NCI-H510A treated with DMSO at 0.1 percent for 48 hours (cell line): ENCODE data around the gene IER3.
"Not testable (repeated sequence)": the region's sequence is repeated elsewhere in the genome, so short reads cannot be mapped to it uniquely, and the experiment has no call there.

ENCODE experiments used
- DNase-seq: peaks from one replicate; lab custom pipeline; 2025; lab: John Stamatoyannopoulos, UW

IER3 gene

DNA sequence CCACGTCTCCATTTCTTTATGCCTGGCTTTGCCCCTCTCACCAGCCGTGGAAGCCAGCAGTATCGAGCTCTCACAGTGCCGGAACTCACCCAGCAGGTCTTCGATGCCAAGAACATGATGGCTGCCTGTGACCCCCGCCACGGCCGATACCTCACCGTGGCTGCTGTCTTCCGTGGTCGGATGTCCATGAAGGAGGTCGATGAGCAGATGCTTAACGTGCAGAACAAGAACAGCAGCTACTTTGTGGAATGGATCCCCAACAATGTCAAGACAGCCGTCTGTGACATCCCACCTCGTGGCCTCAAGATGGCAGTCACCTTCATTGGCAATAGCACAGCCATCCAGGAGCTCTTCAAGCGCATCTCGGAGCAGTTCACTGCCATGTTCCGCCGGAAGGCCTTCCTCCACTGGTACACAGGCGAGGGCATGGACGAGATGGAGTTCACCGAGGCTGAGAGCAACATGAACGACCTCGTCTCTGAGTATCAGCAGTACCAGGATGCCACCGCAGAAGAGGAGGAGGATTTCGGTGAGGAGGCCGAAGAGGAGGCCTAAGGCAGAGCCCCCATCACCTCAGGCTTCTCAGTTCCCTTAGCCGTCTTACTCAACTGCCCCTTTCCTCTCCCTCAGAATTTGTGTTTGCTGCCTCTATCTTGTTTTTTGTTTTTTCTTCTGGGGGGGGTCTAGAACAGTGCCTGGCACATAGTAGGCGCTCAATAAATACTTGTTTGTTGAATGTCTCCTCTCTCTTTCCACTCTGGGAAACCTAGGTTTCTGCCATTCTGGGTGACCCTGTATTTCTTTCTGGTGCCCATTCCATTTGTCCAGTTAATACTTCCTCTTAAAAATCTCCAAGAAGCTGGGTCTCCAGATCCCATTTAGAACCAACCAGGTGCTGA lies 20.3 kb downstream of the IER3 start:
- not testable (repeated sequence) for DNase-seq

GRCh38 chr6:30723159-30723842 lies 21.0 kb downstream of the IER3 start:
- not testable (repeated sequence) for DNase-seq

DNA sequence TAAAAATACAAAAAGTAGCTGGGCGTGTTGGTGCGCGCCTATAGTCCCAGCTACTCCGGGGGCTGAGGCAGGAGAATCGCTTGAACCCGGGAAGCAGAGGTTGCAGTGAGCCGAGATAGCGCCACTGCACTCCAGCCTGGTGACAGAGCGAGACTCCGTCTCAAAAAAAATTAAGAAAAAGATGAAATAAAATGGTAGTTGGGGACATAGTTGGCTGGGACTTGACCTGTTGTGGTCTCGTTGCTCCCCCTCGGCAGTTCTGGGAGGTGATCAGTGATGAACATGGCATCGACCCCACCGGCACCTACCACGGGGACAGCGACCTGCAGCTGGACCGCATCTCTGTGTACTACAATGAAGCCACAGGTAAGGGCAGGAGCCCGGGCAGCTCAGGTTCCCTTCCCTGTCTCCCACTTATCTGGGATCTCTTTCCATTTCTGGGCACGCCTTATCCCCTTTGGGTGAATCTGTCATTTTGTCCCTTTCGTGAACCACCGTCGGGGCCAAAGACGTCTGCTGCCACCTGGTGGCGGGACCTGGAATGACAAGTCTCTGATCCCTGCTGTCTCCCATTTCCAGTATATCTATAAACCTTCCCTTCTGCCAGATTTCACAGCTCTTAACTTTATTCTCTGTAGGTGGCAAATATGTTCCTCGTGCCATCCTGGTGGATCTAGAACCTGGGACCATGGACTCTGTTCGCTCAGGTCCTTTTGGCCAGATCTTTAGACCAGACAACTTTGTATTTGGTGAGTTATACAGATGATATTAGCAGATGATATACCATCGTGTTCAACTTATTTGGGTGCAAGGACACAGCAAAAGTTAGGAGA lies 21.9 kb downstream of the IER3 start:
- DNase-seq: peak; percentile 68

DNA sequence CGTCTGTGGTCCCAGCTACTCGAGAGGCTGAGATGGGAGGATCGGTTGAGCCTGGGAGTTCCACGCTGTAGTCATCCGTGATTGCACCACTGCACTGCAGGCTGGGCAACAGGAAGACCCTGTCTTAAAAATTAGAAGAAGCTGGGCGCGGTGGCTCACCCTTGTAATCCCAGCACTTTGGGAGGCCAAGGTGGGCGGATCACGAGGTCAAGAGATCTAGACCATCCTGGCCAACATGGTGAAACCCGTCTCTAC lies 22.4 kb downstream of the IER3 start:
- DNase-seq: not testable (repeated sequence)

GRCh38 chr6:30721198-30722024 lies 22.9 kb downstream of the IER3 start:
- peak; percentile 90 for DNase-seq

DNA sequence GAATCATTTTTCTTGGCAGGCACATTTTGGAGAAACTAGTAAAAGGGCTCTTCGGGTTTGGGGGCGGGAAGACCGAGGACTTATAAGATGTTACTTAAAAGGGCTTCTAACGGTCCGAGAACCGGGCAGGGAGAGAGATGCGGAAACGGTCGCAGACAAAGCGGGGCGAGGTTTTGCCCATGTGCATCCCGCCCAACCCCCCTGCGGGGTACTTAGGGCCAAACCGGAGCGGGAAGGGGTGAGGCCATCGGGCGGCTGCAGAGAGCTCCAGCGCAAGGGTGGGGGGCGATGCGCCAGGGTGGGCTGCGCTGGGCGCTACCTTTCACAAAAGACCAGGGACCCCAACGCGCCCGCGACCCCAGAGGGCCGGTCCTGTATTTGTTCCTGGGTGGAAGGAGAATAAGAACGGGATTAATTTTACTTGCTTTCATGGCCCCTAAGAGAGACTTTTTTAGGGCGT lies 23.6 kb downstream of the IER3 start:
- peak; percentile 49 for DNase-seq

- peak; percentile 94 for DNase-seq
Observed at GRCh38 chr6:30719791-30720737, 24.3 kb downstream of the IER3 start, which contains the start of gene TUBB. Gene TUBB (plus strand): TSS chr6:30720352. CDS start chr6:30720507, 155 bp downstream.

DNA sequence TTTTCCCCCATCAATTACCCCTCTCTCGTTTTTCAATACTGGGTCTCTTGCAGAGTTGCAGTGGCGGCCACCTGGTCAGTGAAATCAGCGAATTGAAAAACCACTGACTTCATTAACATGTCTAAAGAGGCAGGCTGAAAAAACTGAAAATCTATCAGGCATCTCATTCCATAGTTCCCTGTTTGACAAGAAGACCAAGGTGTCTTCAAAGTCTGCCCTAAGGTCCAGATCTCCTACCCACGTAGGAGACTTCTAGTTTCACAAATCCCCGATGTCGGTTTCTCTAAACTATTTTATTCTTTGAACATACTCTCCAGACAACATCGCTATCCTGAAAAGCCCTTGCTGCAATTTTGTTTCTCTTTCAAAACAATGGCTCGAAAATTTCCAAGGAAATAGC lies 25.0 kb downstream of the IER3 start:
- peak; percentile 69 for DNase-seq

- DNase-seq: not testable (repeated sequence)
Observed at GRCh38 chr6:30717845-30718720, 26.3 kb downstream of the IER3 start.

DNA sequence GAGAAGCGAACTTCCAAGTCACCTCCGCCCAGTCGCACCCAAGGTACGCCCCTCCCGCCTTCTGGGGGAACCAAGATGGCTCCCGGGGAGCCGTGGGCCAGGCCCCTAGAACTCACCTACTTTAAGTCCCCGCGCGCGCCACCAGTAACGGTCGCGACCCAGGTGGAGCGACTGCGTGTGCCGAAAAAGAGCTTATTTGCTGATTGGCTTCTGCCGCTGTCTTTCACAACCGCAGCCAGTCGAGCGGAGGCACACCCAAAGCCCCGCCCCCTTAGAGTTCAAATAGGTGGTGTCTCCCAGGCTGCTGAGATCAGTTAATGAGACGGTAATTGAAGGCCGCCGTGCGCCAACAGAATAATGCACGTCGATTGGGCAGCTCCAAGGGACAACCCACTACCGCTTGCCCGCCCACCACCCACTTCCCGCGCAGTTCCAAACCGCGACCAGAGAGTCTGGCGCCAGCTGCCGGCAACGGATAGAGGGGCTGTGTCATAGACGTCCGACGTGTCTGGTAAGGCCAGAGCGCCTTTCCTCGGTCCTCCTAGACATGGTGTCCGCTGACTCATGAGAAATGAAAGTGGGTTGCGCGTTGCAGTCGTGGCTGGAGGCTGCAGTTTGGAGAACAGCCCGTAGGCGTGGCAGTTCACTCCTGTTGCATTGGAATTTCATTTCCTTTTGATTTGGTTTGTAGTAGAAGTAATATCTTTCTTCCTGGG lies 27.1 kb downstream of the IER3 start, which contains the start of gene MDC1:
MDC1 (minus strand) TSS at position 153 of the 716 bp plus-strand sequence. CDS start 2,106 bp downstream, outside the sequence.
- DNase-seq: peak; percentile 100

GRCh38 chr6:30716879-30717128 lies 27.5 kb downstream of the IER3 start:
- DNase-seq: no peak

DNA sequence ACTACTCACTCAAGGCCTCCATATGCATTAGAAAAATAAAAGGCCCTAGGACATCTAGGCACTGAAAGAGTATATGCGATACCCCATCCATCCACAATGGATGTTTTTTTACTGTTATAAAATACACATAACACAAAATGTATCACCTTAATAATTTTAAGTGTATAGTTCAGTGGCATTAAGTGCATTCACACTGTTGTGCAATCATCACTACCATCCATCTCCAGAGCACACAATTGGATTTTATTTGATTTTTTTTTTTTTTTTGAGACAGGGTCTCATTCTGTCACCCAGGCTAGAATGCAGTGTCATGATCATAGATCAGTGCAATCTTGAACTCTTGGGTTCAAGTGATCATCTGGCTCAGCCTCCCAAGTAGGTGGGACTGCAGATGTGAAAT lies 30.1 kb downstream of the IER3 start:
- DNase-seq: no peak

DNA sequence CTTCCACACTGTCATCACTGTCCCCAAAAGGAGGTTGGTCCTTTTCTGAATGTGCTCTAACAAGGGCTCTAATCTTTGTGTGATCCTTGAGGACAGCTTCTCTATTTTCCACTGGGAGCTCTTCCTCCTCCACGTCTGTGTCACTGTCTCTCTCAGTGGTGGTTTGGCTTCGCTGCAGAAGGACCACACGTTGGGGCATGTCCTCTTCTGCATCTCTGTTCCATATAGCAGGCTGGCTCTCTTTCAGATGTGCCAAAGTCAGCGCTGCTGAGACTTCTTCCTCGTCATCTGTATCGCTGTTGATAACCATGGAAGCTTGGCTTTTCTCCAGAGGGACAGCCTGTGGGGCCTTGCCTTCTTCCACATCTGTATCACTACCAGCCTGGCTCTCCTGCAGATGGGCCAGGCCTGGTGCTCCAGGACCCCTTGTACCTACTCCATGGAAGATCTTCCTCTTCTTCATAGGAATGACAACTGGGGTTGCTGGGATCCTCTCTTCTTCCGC lies 31.9 kb downstream of the IER3 start:
- no peak for DNase-seq

- no peak for DNase-seq
Observed at GRCh38 chr6:30711758-30712380, 32.5 kb downstream of the IER3 start.

- no peak for DNase-seq
Observed at GRCh38 chr6:30709101-30709868, 35.1 kb downstream of the IER3 start.

- peak; percentile 87 for DNase-seq
Observed at GRCh38 chr6:30707281-30707850, 37.0 kb downstream of the IER3 start.

GRCh38 chr6:30705620-30706019 lies 38.7 kb downstream of the IER3 start:
- no peak for DNase-seq
